PC-3 (cell line): ENCODE measurements around the gene MRPS24. TPM values are rescaled to one million over a fixed set of nuclear protein-coding genes. Genes with fewer than 3 reads are reported as not detected.

ENCODE experiments used
- ATAC-seq: fragments of 200-7000 bp; cut with Tn5 transposase; 2 replicates; pipeline ENCODE4 v1.9.1; 2020; ENCODE audit warnings: mild to moderate bottlenecking, moderate library complexity
- BruUV-seq: library from RNA; stranded (reverse); fragments of 400-500 nt; replicated peaks from 2 replicates; lab custom pipeline; 2021; lab: Mats Ljungman, UMichigan
- CTCF ChIA-PET: fragments of 300-600 bp; sonication (Branson Sonifier 250); formaldehyde crosslinking; loops from one replicate; lab custom pipeline; 2022; ENCODE audit warnings: antibody characterized with exemption; lab: Charles Lee
- POLR2A ChIA-PET: fragments of 300-600 bp; sonication (Branson Sonifier 250); formaldehyde crosslinking; loops from one replicate; lab custom pipeline; 2022; ENCODE audit warnings: antibody characterized with exemption; ENCODE audit not compliant: unreplicated experiment; lab: Charles Lee
- DNase-seq: peaks from one replicate; pipeline ENCODE4 v3.0.0-alpha.2; 2015
- H2AFZ ChIP-seq: fragments of 300-600 bp; sonication (generic); 2 replicates; pipeline ENCODE4 v1.6.0; 2016; ENCODE audit warnings: antibody characterized with exemption, low read length
- H3F3A ChIP-seq: fragments of 300-600 bp; sonication (generic); one replicate; pipeline ENCODE4 v1.6.0; 2017; ENCODE audit warnings: antibody characterized with exemption, low read length, control low read depth, mild to moderate bottlenecking; ENCODE audit not compliant: unreplicated experiment
- H3K27ac ChIP-seq: fragments of 300-600 bp; sonication (generic); 2 replicates; pipeline ENCODE4 v1.5.1; 2016; ENCODE audit warnings: mild to moderate bottlenecking, low read length
- H3K27me3 ChIP-seq: fragments of 300-600 bp; sonication (generic); 2 replicates; pipeline ENCODE4 v1.6.1; 2016; ENCODE audit warnings: low read length, mixed read lengths
- H3K36me3 ChIP-seq: fragments of 300-600 bp; sonication (generic); 2 replicates; pipeline ENCODE4 v1.6.1; 2016; ENCODE audit warnings: low read depth, mixed run types, low read length, mixed read lengths
- H3K4me1 ChIP-seq: fragments of 300-600 bp; sonication (generic); 2 replicates; pipeline ENCODE4 v1.5.1; 2016; ENCODE audit warnings: low read length; ENCODE audit not compliant: insufficient read depth
- H3K4me2 ChIP-seq: fragments of 300-600 bp; sonication (generic); 2 replicates; pipeline ENCODE4 v1.6.0; 2016; ENCODE audit warnings: low read length
- H3K4me3 ChIP-seq: fragments of 300-600 bp; sonication (generic); 2 replicates; pipeline ENCODE4 v1.5.1; 2016; ENCODE audit warnings: mild to moderate bottlenecking, low read length, mixed read lengths
- H3K79me2 ChIP-seq: fragments of 300-600 bp; sonication (generic); 2 replicates; pipeline ENCODE4 v1.6.1; 2017; ENCODE audit warnings: low read length, mixed read lengths
- H3K9ac ChIP-seq: fragments of 300-600 bp; sonication (generic); 2 replicates; pipeline ENCODE4 v1.6.0; 2016; ENCODE audit warnings: mild to moderate bottlenecking, low read length
- H3K9me2 ChIP-seq: fragments of 300-600 bp; sonication (generic); replicated peaks from 2 replicates; pipeline ENCODE4 v1.6.1; 2016; ENCODE audit warnings: mixed run types, low read length, mixed read lengths
- H3K9me3 ChIP-seq: fragments of 300-600 bp; sonication (generic); 2 replicates; pipeline ENCODE4 v1.6.1; 2016; ENCODE audit warnings: low read length, mixed read lengths
- H4K20me1 ChIP-seq: fragments of 300-600 bp; sonication (generic); 2 replicates; pipeline ENCODE4 v1.6.1; 2016; ENCODE audit warnings: low read length, mixed read lengths
- CTCF ChIP-seq: fragments of 300-600 bp; sonication (generic); conservative IDR thresholded peaks from 2 replicates; pipeline ENCODE4 v1.5.1; 2017; ENCODE audit warnings: antibody characterized with exemption, low read depth, mild to moderate bottlenecking, low read length
- EZH2 ChIP-seq: fragments of 300-600 bp; sonication (generic); IDR thresholded peaks from one replicate; pipeline ENCODE4 v1.6.1; 2017; ENCODE audit warnings: antibody characterized with exemption, mild to moderate bottlenecking, low read length; ENCODE audit not compliant: unreplicated experiment
- EZH2phosphoT487 ChIP-seq: fragments of 300-600 bp; sonication (generic); IDR thresholded peaks from 2 replicates; pipeline ENCODE4 v1.6.1; 2018; ENCODE audit warnings: mild to moderate bottlenecking, antibody characterized with exemption, low read length, borderline replicate concordance
- intact Hi-C: fragments of 100-400 bp; cut with micrococcal nuclease; formaldehyde crosslinking; loops from 2 replicates; pipeline ENCODE4 v1.9.0; 2023
- total RNA-seq: library from RNA; depleted of rRNA; stranded (reverse); fragments of >200 nt; gene quantifications from 2 replicates; pipeline ENCODE4 v1.2.3, GENCODE V29; 2014

MRPS24 gene
- total RNA-seq, 1 experiment from 2014 or later = 200 TPM

GRCh38 chr7:43873300-43873699 is 4.0 kb upstream of the MRPS24 start:
- Histone ChIP-seq H2AFZ (no peak overlapping the region), H3K9me2 (no peaks in the 10 kb centered on the region), H3K4me2 (peak overlapping the region; percentile 89), H4K20me1 (no peaks in the 10 kb centered on the region), H3K79me2 (peaks cover 21% of the 10 kb centered on the region), H3K9me3 (no peaks in the 10 kb centered on the region), H3K27ac (peak overlapping the region; percentile 100), H3K36me3 (peaks cover 33% of the 10 kb centered on the region), H3K4me1 (peaks cover 56% of the 10 kb centered on the region), H3K4me3 (peak overlapping the region; percentile 54), H3K9ac (peak overlapping the region; percentile 95), H3F3A (peaks cover 11% of the 10 kb centered on the region), H3K27me3 (no peaks in the 10 kb centered on the region)
- CTCF ChIA-PET = no interaction called here
- intact Hi-C loops = loop anchor here (1.0 to 2.0 kb wide), 2 partner anchors 32 to 81 kb away; no protein-coding TSS in a partner anchor
- DNase-seq (peak; percentile 96), ATAC-seq (peak; percentile 59)
- TF ChIP-seq EZH2phosphoT487 (no peak), CTCF (no peak), EZH2 (no peak)
- TSS peak; percentile 47 for BruUV-seq
- POLR2A ChIA-PET = interaction anchor here (0.6 to 0.7 kb wide), 2 partner anchors 12 to 115 kb away, joined by 3 to 9 read pairs; partner anchors contain the start of gene BLVRA

- intact Hi-C loops = loop anchor here (1.0 to 2.0 kb wide), 3 partner anchors 32 to 82 kb away; partner anchors contain the start of gene UBE2D4
- TF ChIP-seq EZH2phosphoT487 = no peak
- ATAC-seq = peak; percentile 59
- Histone ChIP-seq H3K9me3 (no peaks in the 10 kb centered on the region), H3K4me2 (peak overlapping the region; percentile 89), H2AFZ (no peak overlapping the region), H3K27me3 (no peaks in the 10 kb centered on the region), H3K9me2 (no peaks in the 10 kb centered on the region), H3K9ac (peak overlapping the region; percentile 95), H3K4me1 (peaks cover 63% of the 10 kb centered on the region), H3F3A (peaks cover 11% of the 10 kb centered on the region), H3K4me3 (peak overlapping the region; percentile 54), H3K27ac (peak overlapping the region; percentile 100), H3K36me3 (peaks cover 28% of the 10 kb centered on the region), H3K79me2 (peaks cover 23% of the 10 kb centered on the region), H4K20me1 (no peaks in the 10 kb centered on the region)
- ChIA-PET CTCF (interaction anchor here (0.8 kb wide), 1 partner anchor 28 kb away, joined by 3 read pairs; no protein-coding TSS in a partner anchor), POLR2A (interaction anchor here (0.5 to 0.7 kb wide), 8 partner anchors 12 to 730 kb away, joined by 3 to 9 read pairs (median 4); partner anchors contain the start of gene BLVRA)
- no TSS peak for BruUV-seq
- DNase-seq = peak; percentile 91
Measured at GRCh38 chr7:43872406-43873110, 3.2 kb upstream of the MRPS24 start.

GRCh38 chr7:43871064-43871463 is 1.7 kb upstream of the MRPS24 start:
- H3K4me3 ChIP-seq = no peak overlapping the region
- no peaks in the 10 kb centered on the region for H4K20me1 ChIP-seq
- ATAC-seq (no peak), DNase-seq (no peak)
- POLR2A ChIA-PET = interaction anchor here (0.6 kb wide), 1 partner anchor 225 kb away, joined by 4 read pairs; no protein-coding TSS in a partner anchor
- intact Hi-C loops = no loop called here
- peak overlapping the region; percentile 100 for H3K27ac ChIP-seq
- no peak overlapping the region for H3K4me2 ChIP-seq
- peaks cover 11% of the 10 kb centered on the region for H3F3A ChIP-seq
- peaks cover 63% of the 10 kb centered on the region for H3K4me1 ChIP-seq
- H3K9me3 ChIP-seq = no peaks in the 10 kb centered on the region
- BruUV-seq = no TSS peak
- CTCF ChIA-PET = no interaction called here
- H3K9me2 ChIP-seq = no peaks in the 10 kb centered on the region
- H3K79me2 ChIP-seq = peaks cover 14% of the 10 kb centered on the region
- H2AFZ ChIP-seq = no peak overlapping the region
- H3K27me3 ChIP-seq = no peaks in the 10 kb centered on the region
- H3K9ac ChIP-seq = 0 out of 2 replicates have a peak overlapping the region, but pooled peaks have one; percentile 88
- H3K36me3 ChIP-seq = peaks cover 25% of the 10 kb centered on the region
- TF ChIP-seq EZH2 = no peak
